Stimulated activated effector memory CD8-positive, alpha-beta T cell treated with anti-CD3 and anti-CD28 coated beads, Interleukin-12 subunit alpha, Interleukin-12 subunit beta, amount 100 ng/mL, for 72 hours (primary cell): ENCODE data around the gene BARX2.

Source experiments
- ATAC-seq: fragments of 150-1000 bp; cut with Tn5 transposase; 2 replicates; pipeline ENCODE4 v1.10.0; 2021
- DNase-seq, 2 donors: peaks; one replicate each; pipeline ENCODE4 v3.0.0; 2021 to 2022; ENCODE audit warnings: low spot score in 2 of 2
- H3K27ac Mint-ChIP-seq: one replicate; pipeline ENCODE4 v1.8.0; 2022; ENCODE audit warnings: mild to moderate bottlenecking, mixed read lengths
- H3K36me3 Mint-ChIP-seq: one replicate; pipeline ENCODE4 v1.8.0; 2022; ENCODE audit warnings: mild to moderate bottlenecking, mixed read lengths
- H3K4me1 Mint-ChIP-seq: one replicate; pipeline ENCODE4 v1.8.0; 2022; ENCODE audit warnings: mixed read lengths
- H3K4me3 Mint-ChIP-seq: one replicate; pipeline ENCODE4 v1.8.0; 2022; ENCODE audit warnings: mild to moderate bottlenecking, mixed read lengths
- H3K9me3 Mint-ChIP-seq: one replicate; pipeline ENCODE4 v1.8.0; 2022; ENCODE audit warnings: mixed read lengths

BARX2 gene

DNA sequence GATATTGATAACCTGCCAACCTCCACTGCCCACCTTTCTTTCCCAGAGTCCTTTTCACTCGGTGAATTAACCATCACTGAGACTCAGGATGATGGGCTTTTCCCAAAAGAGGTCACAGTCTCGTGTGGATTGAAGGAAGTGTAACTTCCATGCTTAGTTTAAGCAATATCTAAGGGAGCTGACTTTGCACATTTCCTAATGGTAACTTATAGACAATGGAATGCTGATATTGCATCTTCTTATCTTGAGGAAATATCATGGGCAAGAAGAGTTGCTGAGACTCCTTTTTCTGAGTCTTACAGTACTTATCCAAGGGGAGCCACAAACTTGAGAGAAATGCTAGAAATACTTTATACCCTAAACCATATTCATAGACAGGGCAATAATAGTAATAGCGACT is 8.8 kb downstream of the BARX2 start:
- no peaks in the 10 kb centered on the region for H3K4me1 Mint-ChIP-seq
- H3K9me3 Mint-ChIP-seq, result no peaks in the 10 kb centered on the region
- ATAC-seq (no peak), DNase-seq (no peak)
- no peak overlapping the region for H3K4me3 Mint-ChIP-seq
- no peaks in the 10 kb centered on the region for H3K36me3 Mint-ChIP-seq
- H3K27ac Mint-ChIP-seq, result no peak overlapping the region

DNA sequence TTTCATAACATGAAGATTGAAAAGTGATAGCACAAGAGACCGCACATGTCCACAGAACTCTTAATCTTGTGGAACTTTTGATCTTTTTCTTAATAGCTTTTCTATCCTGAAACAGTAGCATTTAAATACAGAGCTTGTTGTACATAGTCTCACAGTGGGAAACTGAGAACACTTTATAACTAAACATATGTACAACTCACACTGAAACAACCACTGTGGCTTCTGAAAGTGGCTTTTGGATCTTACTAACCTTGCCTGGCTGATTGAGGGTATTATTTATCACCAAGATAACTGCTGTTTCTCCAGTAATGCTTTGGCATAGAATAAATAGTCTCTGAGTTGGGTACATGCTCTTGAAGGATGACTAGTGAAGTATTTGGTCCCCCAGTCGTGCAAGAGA is 10.2 kb downstream of the BARX2 start:
- Mint-ChIP-seq H3K4me1 (no peaks in the 10 kb centered on the region), H3K9me3 (no peaks in the 10 kb centered on the region), H3K27ac (no peak overlapping the region), H3K36me3 (no peaks in the 10 kb centered on the region), H3K4me3 (no peak overlapping the region)
- DNase-seq (no peak), ATAC-seq (no peak)

GRCh38 chr11:129386795-129387397 is 11.2 kb downstream of the BARX2 start:
- no peaks in the 10 kb centered on the region for H3K9me3 Mint-ChIP-seq
- H3K27ac Mint-ChIP-seq, result no peak overlapping the region
- H3K4me3 Mint-ChIP-seq, result no peak overlapping the region
- H3K4me1 Mint-ChIP-seq, result no peaks in the 10 kb centered on the region
- no peak for DNase-seq
- ATAC-seq, result no peak
- no peaks in the 10 kb centered on the region for H3K36me3 Mint-ChIP-seq

- no peaks in the 10 kb centered on the region for H3K9me3 Mint-ChIP-seq
- DNase-seq (no peak), ATAC-seq (no peak)
Measured at GRCh38 chr11:129387434-129387833, 11.8 kb downstream of the BARX2 start.

DNA sequence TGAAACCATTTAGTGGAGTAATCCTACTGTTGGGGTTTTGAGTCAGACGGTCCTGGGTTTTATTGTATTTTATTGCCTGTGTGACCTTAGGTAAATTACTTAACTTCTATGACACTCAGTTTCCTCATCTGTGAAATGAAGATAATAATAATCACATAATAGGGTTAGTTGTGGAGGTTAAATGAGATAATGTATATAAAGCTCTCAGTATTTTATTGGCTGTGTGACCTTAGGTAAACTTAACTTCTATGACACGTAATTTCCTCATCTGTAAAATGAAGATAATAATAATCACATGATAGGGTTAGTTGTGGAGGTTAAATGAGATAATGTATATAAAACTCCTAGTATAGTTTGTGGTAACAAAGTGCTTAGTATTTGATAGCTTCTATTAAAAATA is 13.2 kb downstream of the BARX2 start:
- DNase-seq, result no peak
- Mint-ChIP-seq H3K27ac (no peak overlapping the region), H3K9me3 (no peaks in the 10 kb centered on the region), H3K36me3 (no peaks in the 10 kb centered on the region), H3K4me1 (no peaks in the 10 kb centered on the region), H3K4me3 (no peak overlapping the region)
- ATAC-seq, result no peak

More at GRCh38 chr11:129387434-129387833, 11.8 kb downstream of the BARX2 start:
- H3K36me3 Mint-ChIP-seq, result no peaks in the 10 kb centered on the region
- H3K27ac Mint-ChIP-seq, result no peak overlapping the region
- H3K4me1 Mint-ChIP-seq, result no peaks in the 10 kb centered on the region
- H3K4me3 Mint-ChIP-seq, result no peak overlapping the region

- no peaks in the 10 kb centered on the region for H3K36me3 Mint-ChIP-seq
- no peak for ATAC-seq
- H3K9me3 Mint-ChIP-seq, result no peaks in the 10 kb centered on the region
- H3K27ac Mint-ChIP-seq, result no peak overlapping the region
- H3K4me1 Mint-ChIP-seq, result no peaks in the 10 kb centered on the region
- DNase-seq, result no peak
- no peak overlapping the region for H3K4me3 Mint-ChIP-seq
Measured at GRCh38 chr11:129390303-129390821, 14.7 kb downstream of the BARX2 start.

DNA sequence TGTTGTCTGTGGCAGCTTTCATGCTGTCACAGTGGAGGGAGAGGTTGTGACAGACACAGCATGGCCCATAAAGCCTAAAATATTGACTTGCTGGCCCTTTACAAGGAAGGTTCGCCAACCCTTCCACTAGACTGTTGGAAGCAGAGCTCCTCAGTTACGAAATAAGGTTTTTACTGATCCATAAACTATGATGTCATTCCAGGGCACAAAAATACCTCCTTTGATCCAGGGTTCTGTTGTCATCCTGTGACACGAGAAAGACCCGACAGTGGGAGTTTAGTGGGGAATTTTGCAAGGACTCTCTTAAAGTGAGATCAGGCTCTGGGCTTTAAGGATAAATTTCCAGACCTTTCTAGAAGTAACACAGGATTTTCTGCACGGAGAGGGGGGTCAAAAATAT is 15.7 kb downstream of the BARX2 start:
- no peak overlapping the region for H3K27ac Mint-ChIP-seq
- no peaks in the 10 kb centered on the region for H3K36me3 Mint-ChIP-seq
- DNase-seq (no peak), ATAC-seq (no peak)
- H3K9me3 Mint-ChIP-seq, result no peaks in the 10 kb centered on the region
- H3K4me1 Mint-ChIP-seq, result no peaks in the 10 kb centered on the region
- H3K4me3 Mint-ChIP-seq, result no peak overlapping the region

DNA sequence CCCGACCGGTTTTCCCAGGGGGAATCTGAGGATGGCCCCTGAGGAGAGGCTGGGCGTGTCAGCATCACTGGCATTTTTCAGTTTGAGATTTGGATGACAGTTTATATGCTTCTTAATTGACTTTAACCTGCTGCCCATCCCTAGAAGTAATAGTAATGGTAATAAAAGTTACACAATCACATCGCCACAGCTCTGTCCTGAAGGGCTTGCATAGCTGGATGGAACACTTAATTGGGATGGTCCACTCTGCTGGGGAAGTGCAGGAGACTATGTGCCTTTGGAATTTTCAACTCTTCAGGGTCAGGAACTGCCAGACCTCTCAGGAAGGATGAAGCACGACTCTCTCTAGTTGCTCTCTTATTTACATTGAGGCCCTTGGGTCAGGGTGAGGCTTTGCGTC is 16.2 kb downstream of the BARX2 start:
- H3K27ac Mint-ChIP-seq, result no peak overlapping the region

GRCh38 chr11:129392995-129393394 is 17.3 kb downstream of the BARX2 start:
- Mint-ChIP-seq H3K9me3 (no peaks in the 10 kb centered on the region), H3K4me3 (no peak overlapping the region), H3K4me1 (no peaks in the 10 kb centered on the region), H3K27ac (no peak overlapping the region), H3K36me3 (no peaks in the 10 kb centered on the region)
- ATAC-seq (no peak), DNase-seq (no peak)

More for the DNA sequence above, 16.2 kb downstream of the BARX2 start:
- Mint-ChIP-seq H3K4me1 (no peaks in the 10 kb centered on the region), H3K4me3 (no peak overlapping the region), H3K36me3 (no peaks in the 10 kb centered on the region), H3K9me3 (no peaks in the 10 kb centered on the region)
- no peak for DNase-seq
- no peak for ATAC-seq

GRCh38 chr11:129394709-129395108 is 19.1 kb downstream of the BARX2 start:
- ATAC-seq (no peak), DNase-seq (no peak)
- no peaks in the 10 kb centered on the region for H3K9me3 Mint-ChIP-seq
- H3K4me1 Mint-ChIP-seq, result no peaks in the 10 kb centered on the region
- no peaks in the 10 kb centered on the region for H3K36me3 Mint-ChIP-seq
- no peak overlapping the region for H3K4me3 Mint-ChIP-seq
- no peak overlapping the region for H3K27ac Mint-ChIP-seq

GRCh38 chr11:129395432-129395831 is 19.8 kb downstream of the BARX2 start:
- H3K36me3 Mint-ChIP-seq, result no peaks in the 10 kb centered on the region
- H3K4me3 Mint-ChIP-seq, result no peak overlapping the region
- ATAC-seq, result no peak

DNA sequence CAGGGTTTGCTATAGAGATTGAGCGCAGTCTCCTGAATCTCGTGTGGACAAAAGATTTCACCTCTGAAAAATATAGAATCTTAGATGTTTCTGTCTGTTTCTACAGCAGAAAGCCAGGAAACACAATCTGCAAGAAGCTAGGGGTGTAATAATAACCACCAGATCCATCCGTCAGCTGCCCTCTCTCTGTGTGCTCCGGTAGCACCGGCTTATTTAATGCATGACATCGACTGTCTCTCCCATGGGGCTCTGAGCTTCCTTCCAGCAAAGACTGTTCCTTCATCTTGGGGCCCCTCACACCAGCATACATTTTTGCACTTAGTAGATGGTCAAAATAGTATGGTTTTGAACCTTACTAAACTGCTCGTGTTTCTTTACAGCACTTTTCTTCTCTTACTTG is 20.2 kb downstream of the BARX2 start:
- H3K27ac Mint-ChIP-seq, result no peak overlapping the region
- DNase-seq (no peak), ATAC-seq (no peak)
- H3K36me3 Mint-ChIP-seq, result no peaks in the 10 kb centered on the region
- no peak overlapping the region for H3K4me3 Mint-ChIP-seq
- H3K4me1 Mint-ChIP-seq, result no peaks in the 10 kb centered on the region
- peaks cover 4% of the 10 kb centered on the region for H3K9me3 Mint-ChIP-seq

More at GRCh38 chr11:129395432-129395831, 19.8 kb downstream of the BARX2 start:
- Mint-ChIP-seq H3K9me3 (peaks cover 2% of the 10 kb centered on the region), H3K27ac (no peak overlapping the region), H3K4me1 (no peaks in the 10 kb centered on the region)
- no peak for DNase-seq

- DNase-seq, result no peak
- Mint-ChIP-seq H3K27ac (no peak overlapping the region), H3K36me3 (no peaks in the 10 kb centered on the region), H3K9me3 (peaks cover 4% of the 10 kb centered on the region), H3K4me1 (no peaks in the 10 kb centered on the region), H3K4me3 (no peak overlapping the region)
- ATAC-seq, result no peak
Measured at GRCh38 chr11:129396454-129396853, 20.8 kb downstream of the BARX2 start.

DNA sequence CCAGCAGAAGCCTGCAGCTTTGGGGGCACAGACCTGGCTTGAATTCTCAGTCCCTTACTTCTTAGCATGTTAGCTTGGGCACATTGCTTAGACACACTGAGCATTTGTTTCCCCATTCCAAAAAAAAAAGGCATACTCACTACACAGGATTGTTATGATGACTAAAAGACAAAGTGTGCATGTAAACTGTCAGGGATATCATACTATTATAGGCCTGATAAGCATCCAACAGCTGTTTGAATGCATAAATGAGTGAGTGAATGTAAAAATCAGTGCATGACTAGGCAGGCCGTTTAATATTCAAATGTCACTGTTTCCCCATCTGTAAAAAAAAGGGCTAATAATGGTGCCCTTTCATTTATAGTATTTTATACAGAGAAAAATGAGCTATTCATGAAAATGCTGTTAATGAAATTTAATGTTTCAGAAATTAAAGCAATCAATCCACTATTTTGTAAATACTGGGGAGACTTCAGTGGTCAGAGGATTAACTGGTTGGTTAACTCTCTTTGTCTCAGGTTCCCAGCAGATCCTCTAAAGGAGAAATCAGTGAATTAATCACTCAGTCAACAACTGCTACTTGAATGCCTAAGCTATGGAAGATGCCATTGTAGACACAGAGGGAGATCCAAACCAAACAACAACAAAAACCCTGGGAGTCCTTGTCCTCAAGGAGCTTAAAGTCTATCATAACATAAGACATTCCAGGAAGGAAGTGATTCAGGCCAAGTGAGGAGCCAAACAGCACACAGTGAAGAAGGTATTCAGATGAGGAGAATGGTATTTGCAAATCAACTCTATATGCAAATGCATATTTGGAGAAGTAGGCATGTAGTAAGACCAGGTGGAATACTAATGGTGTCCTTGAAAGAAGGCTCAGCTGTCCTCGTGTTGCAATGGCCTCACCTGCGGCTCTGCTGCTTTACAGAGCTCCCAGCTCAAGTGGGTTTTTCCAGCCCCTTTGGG is 26.8 kb downstream of the BARX2 start:
- H3K4me3 Mint-ChIP-seq, result no peak overlapping the region

GRCh38 chr11:129404731-129405130 is 29.1 kb downstream of the BARX2 start:
- Mint-ChIP-seq H3K27ac (no peak overlapping the region), H3K4me1 (no peaks in the 10 kb centered on the region), H3K9me3 (peaks cover 4% of the 10 kb centered on the region), H3K4me3 (no peak overlapping the region), H3K36me3 (no peaks in the 10 kb centered on the region)
- DNase-seq (no peak), ATAC-seq (no peak)

More for the DNA sequence above, 26.8 kb downstream of the BARX2 start:
- Mint-ChIP-seq H3K27ac (no peak overlapping the region), H3K36me3 (no peaks in the 10 kb centered on the region), H3K9me3 (peaks cover 4% of the 10 kb centered on the region), H3K4me1 (no peaks in the 10 kb centered on the region)
- DNase-seq (no peak), ATAC-seq (no peak)
